Neural progenitor cell (in vitro differentiated cells): ENCODE measurements around the gene DCLK2.

ENCODE experiments used
- CTCF ChIP-seq: fragments of 200-600 bp; sonication (generic); IDR thresholded peaks from 2 replicates; pipeline ENCODE4 v1.5.1; 2017; ENCODE audit warnings: antibody characterized with exemption, mild to moderate bottlenecking
- EZH2phosphoT487 ChIP-seq: fragments of 200-600 bp; sonication (generic); IDR thresholded peaks from 2 replicates; pipeline ENCODE4 v1.6.1; 2017; ENCODE audit warnings: antibody characterized with exemption

GRCh38 chr4:150033081-150033480, 45.2 kb upstream of the DCLK2 start:
- TF ChIP-seq CTCF = no peak
- TF ChIP-seq EZH2phosphoT487 = no peak
